Nephron (organoid): ENCODE results near the gene SHISA6.
A peak's percentile ranks its signal among the peaks of the same experiment; 100 is the strongest.

Experiments
- H3K27ac Mint-ChIP-seq, 3 experiments: 2 replicates each; pipeline ENCODE4 v1.8.0; 2020; ENCODE audit warnings: mixed read lengths in 3 of 3, mild to moderate bottlenecking in 2 of 3, moderate library complexity in 1 of 3
- H3K27me3 Mint-ChIP-seq: 2 replicates; pipeline ENCODE4 v1.8.0; 2021; ENCODE audit warnings: low read depth, mild to moderate bottlenecking, moderate library complexity, mixed read lengths
- H3K36me3 Mint-ChIP-seq: 2 replicates; pipeline ENCODE4 v1.8.0; 2020; ENCODE audit warnings: low read depth, mixed read lengths
- H3K4me1 Mint-ChIP-seq: 2 replicates; pipeline ENCODE4 v1.8.0; 2020; ENCODE audit warnings: mixed read lengths
- H3K4me3 Mint-ChIP-seq, 3 experiments: 2 replicates each; pipeline ENCODE4 v1.8.0; 2020; ENCODE audit warnings: mild to moderate bottlenecking in 3 of 3, mixed read lengths in 3 of 3, moderate library complexity in 2 of 3
- H3K9me3 Mint-ChIP-seq: 2 replicates; pipeline ENCODE4 v1.8.0; 2020; ENCODE audit warnings: mixed read lengths
- TF ChIP-seq, protein P1 (sequence below), 3 experiments: fragments of 200-600 bp; sonication (generic); IDR thresholded peaks; one replicate each; pipeline ENCODE4 v1.5.0; 2021; ENCODE audit warnings: antibody characterized with exemption in 3 of 3; ENCODE audit not compliant: unreplicated experiment in 3 of 3

SHISA6 gene

DNA sequence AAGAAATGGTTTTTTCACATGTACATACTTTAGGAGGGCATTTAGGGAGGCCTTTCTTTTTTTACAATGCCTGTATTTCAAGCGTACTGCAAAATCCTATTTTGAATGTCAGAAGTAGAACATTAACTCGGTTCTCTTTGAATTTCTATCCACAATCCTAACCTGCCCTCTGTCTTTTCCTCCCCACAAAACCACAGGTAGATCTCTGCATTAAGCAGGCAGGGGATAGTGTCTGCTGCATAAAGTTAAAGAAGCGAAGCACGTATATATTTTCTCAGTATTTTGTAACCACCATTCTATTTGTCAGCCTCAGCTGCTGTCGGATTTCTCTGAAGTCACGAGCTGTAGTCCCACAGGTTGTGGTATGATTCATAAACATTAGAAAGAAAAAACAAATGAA, 137.5 kb downstream of the SHISA6 start:
- H3K27me3 Mint-ChIP-seq: peaks cover 4% of the 10 kb centered on the region
- H3K4me3 Mint-ChIP-seq: no peak overlapping the region
- H3K27ac Mint-ChIP-seq: peak overlapping the region; percentile 61 to 86 (median 76)
- no peaks in the 10 kb centered on the region for H3K36me3 Mint-ChIP-seq
- no peaks in the 10 kb centered on the region for H3K4me1 Mint-ChIP-seq
- TF ChIP-seq, protein P1, sequence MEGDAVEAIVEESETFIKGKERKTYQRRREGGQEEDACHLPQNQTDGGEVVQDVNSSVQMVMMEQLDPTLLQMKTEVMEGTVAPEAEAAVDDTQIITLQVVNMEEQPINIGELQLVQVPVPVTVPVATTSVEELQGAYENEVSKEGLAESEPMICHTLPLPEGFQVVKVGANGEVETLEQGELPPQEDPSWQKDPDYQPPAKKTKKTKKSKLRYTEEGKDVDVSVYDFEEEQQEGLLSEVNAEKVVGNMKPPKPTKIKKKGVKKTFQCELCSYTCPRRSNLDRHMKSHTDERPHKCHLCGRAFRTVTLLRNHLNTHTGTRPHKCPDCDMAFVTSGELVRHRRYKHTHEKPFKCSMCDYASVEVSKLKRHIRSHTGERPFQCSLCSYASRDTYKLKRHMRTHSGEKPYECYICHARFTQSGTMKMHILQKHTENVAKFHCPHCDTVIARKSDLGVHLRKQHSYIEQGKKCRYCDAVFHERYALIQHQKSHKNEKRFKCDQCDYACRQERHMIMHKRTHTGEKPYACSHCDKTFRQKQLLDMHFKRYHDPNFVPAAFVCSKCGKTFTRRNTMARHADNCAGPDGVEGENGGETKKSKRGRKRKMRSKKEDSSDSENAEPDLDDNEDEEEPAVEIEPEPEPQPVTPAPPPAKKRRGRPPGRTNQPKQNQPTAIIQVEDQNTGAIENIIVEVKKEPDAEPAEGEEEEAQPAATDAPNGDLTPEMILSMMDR (IDR thresholded peaks at IDR 0.05; ENCODE audit: unreplicated experiment in 3 of 3): no peak
- no peaks in the 10 kb centered on the region for H3K9me3 Mint-ChIP-seq

DNA sequence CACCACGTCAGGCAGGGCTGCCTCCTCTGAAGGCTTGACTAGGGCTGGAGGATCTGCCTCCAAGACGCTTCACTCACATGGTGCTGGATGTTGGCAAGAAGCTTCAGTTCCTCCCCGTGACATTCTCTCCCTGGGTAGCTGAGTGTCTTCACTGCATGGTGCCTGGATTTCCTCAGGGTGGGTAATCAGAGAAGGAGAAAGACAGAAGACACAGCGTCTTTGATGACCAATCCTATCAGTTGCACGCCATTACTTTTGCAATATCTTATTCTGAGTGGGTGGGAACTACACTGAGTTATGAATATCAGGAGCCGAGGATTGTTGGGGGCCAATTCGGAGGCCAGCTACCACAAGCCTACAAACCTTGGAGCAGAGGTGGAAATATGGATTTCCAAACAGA, 139.7 kb downstream of the SHISA6 start:
- Mint-ChIP-seq H3K4me3 (no peak overlapping the region), H3K36me3 (no peaks in the 10 kb centered on the region), H3K27me3 (peaks cover 4% of the 10 kb centered on the region), H3K27ac (no peak overlapping the region), H3K4me1 (no peaks in the 10 kb centered on the region), H3K9me3 (no peaks in the 10 kb centered on the region)
- TF ChIP-seq, protein P1 (IDR thresholded peaks at IDR 0.05; ENCODE audit: unreplicated experiment in 3 of 3): no peak

DNA sequence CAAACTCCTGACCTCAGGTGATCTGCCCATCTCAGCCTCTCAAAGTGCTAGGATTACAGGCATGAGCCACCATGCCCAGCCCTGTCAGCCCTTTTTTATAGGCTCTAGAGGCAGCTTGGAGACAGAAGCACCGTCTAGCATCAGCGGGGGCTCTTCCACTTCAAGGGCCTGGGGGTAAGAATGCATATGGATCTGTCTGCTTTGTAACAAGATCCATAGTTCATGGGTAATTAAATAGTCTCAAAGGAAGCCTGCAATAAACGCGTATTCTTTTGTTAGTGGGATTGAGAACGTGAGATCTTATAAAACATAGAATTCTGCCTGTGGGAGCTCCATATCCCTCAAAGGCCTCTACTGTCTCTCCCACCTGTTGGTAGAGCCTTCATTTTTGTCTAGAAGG, 142.1 kb downstream of the SHISA6 start:
- H3K27me3 Mint-ChIP-seq: peaks cover 4% of the 10 kb centered on the region
- peaks cover 5% of the 10 kb centered on the region for H3K4me1 Mint-ChIP-seq
- no peak overlapping the region for H3K27ac Mint-ChIP-seq
- TF ChIP-seq, protein P1 (IDR thresholded peaks at IDR 0.05; ENCODE audit: unreplicated experiment in 3 of 3): no peak
- no peaks in the 10 kb centered on the region for H3K9me3 Mint-ChIP-seq
- no peaks in the 10 kb centered on the region for H3K36me3 Mint-ChIP-seq
- no peak overlapping the region for H3K4me3 Mint-ChIP-seq

DNA sequence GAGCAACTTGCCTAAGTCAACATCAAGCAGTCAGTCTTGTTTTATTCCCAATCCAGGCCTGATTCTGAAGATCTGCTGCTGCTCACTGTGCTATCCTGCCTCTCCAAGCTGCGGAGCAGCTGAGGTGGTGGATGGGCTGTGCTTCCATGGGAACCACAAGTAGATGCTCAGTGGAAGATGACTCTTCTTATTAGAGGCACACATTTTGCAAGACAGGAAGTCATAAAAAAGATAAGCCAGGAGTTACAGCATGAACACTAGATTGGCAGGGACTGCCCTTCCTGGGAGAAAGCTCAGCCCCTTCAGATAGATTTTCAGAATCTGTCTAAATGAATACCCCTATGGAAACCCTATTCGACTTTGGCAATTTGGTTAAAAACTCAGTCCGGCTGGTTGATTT, 143.1 kb downstream of the SHISA6 start:
- H3K27me3 Mint-ChIP-seq: peaks cover 4% of the 10 kb centered on the region
- no peak overlapping the region for H3K4me3 Mint-ChIP-seq
- TF ChIP-seq, protein P1 (IDR thresholded peaks at IDR 0.05; ENCODE audit: unreplicated experiment in 3 of 3): no peak
- H3K27ac Mint-ChIP-seq: no peak overlapping the region
- H3K36me3 Mint-ChIP-seq: no peaks in the 10 kb centered on the region
- H3K4me1 Mint-ChIP-seq: peaks cover 5% of the 10 kb centered on the region
- H3K9me3 Mint-ChIP-seq: no peaks in the 10 kb centered on the region

DNA sequence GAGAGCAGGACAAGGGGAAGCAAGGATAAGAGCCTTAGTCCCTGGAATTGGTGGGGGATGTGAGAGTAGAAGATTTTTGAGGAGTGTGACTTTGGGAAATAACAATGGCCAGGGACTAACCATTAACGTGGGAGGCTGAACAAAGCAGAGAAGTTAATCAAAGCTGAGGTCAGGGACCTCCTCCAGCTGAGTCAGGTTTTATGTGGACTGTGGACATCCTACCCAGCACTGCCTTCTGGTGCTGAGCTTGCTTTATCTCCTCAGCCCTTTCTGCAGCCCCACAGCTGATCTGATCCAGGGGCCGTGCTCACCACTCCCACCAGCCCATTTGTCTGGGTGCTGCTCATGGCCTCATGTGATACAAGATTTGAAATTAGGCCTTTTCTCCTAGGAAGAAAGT, 146.6 kb downstream of the SHISA6 start:
- Mint-ChIP-seq H3K9me3 (peaks cover 8% of the 10 kb centered on the region), H3K27me3 (no peaks in the 10 kb centered on the region), H3K4me1 (peaks cover 5% of the 10 kb centered on the region), H3K36me3 (no peaks in the 10 kb centered on the region), H3K4me3 (no peak overlapping the region), H3K27ac (peak overlapping the region in 1 of 3 experiments; percentile 72)
- TF ChIP-seq, protein P1 (IDR thresholded peaks at IDR 0.05; ENCODE audit: unreplicated experiment in 3 of 3): no peak

DNA sequence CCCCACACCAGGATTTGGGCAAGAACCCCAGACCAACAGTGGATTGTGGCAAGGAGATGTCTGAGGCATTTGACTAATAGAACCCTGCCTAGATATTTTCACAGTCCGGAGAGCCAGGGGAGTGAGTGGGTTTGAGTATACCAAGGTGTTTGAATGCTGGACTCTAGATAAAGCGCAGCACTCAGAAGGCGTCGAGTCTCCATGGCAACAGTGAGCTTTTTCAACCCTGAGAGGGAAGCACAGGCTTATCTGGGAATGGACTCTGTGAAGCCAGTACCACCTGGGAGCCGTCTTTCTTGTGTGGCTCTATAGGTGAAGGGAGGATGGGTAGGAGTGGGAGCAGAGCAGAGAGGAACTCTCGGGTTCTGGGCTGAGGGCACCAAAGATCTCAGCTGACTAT, 147.0 kb downstream of the SHISA6 start:
- Mint-ChIP-seq H3K9me3 (peaks cover 8% of the 10 kb centered on the region), H3K4me1 (peaks cover 5% of the 10 kb centered on the region), H3K27me3 (no peaks in the 10 kb centered on the region), H3K36me3 (no peaks in the 10 kb centered on the region), H3K27ac (peak overlapping the region in 1 of 3 experiments; percentile 72), H3K4me3 (no peak overlapping the region)
- TF ChIP-seq, protein P1 (IDR thresholded peaks at IDR 0.05; ENCODE audit: unreplicated experiment in 3 of 3): no peak
